GM11168 (cell line): ENCODE data around the gene RPP30.

ENCODE experiments used
- in situ Hi-C: fragments of 300-500 bp; cut with MboI; formaldehyde crosslinking; loops from one replicate; pipeline ENCODE4 v1.12.0; 2022; ENCODE audit warnings: low sequenced_read_pairs; ENCODE audit not compliant: unreplicated experiment

RPP30 gene

GRCh38 chr10:90871766-90872647 is at the start of gene RPP30:
Gene RPP30 (plus strand): TSS chr10:90871974. CDS start chr10:90871987, 13 bp downstream.
- in situ Hi-C loops: no loop called here

DNA sequence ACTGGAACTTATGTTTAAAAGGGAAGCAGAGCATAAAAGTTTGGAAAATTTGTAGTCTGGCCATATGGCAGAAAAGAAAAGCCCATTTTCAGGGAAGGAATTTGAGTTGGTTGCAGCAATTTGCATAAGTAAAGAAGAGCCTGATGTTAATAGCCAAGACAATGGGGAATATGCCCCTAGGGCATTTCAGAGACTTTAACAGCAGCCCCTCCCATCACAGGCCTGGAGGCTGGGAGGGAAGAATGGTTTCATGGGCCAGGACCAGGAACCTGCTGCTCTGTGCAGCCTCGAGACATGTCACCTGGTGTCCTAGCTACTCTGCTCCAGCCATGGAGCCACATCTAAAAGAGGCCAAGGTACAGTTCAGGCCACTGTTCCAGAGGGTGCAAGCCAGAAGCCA is 49.3 kb upstream of the RPP30 start:
- in situ Hi-C loops: no loop called here

DNA sequence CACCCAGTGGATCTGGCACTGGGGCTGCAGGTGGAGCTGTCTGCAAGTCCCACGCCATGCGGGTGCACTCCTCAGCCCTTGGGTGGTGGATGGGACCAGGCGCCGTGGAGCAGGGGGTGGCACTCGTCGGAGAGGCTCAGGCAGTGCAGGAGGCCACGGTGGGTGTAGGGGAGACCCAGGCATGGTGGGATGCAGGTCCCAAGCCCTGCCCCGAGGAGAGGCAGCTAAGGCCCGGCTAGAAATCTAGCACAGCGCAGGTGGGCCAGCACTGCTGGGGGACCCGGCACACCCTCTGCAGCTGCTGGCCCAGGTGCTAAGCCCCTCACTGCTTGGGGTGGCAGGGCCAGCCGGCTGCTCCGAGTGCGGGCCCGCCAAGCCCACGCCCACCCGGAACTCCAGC is 39.7 kb upstream of the RPP30 start:
- in situ Hi-C loops: no loop called here

DNA sequence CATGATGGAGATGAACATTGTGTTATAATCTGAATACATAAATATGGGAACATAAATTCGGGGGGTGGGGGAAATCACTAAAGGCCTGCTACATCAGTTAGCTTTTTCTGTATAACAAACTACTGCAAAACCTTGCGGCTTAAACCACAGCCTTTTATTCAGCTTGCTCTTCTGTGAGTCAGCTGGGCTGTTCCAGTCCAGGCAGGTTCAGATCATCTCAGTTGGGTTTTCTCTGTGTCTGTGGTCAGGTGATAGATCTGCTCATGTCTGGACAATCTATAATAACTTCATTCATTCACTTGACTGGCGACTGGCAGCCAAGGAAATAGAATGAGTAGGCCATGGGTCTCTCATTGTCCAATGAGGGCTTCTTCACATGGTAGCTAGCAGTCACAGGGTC is 37.4 kb upstream of the RPP30 start:
- in situ Hi-C loops: no loop called here

DNA sequence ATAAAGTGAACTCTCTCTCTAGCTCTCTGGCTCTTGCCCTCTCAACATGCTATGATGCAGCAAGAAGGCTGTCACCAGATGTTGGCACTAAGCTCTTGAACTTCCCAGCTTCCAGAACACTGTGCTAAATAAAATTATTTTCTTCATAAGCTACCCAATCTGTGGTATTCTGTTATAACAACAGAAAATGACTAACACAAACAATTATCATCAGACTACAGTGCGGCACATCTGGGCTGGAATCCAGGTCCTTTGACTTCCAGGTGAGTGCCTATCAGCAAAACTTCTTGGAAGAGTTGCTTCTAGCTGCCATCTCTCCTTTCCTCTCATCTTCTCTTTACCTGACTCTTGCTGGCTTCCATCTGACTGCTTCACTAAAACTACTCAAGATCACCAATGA is 34.3 kb upstream of the RPP30 start:
- in situ Hi-C loops: no loop called here

DNA sequence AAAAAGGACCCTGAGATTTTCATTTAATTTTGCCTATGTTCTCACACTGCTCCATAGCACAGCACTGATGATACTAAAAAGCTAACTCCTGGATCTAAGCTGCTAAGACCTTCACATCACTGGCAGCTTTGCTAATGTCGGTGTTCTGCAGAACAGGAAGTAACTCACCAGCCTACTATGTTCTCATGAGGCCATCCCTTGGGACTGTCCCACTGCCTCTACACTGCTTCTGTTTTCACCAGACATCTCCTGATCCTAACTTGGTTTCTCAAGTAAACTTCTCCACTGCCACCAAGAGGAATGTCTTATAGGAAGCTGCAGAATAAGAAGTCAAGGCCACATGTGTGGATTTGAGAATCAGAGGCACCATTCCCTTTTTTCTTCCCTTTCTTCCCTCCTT is 29.0 kb upstream of the RPP30 start:
- in situ Hi-C loops: no loop called here

GRCh38 chr10:90845726-90846125 is 26.0 kb upstream of the RPP30 start:
- in situ Hi-C loops: no loop called here

- in situ Hi-C loops: no loop called here
Measured at GRCh38 chr10:90846746-90847145, 25.0 kb upstream of the RPP30 start.

DNA sequence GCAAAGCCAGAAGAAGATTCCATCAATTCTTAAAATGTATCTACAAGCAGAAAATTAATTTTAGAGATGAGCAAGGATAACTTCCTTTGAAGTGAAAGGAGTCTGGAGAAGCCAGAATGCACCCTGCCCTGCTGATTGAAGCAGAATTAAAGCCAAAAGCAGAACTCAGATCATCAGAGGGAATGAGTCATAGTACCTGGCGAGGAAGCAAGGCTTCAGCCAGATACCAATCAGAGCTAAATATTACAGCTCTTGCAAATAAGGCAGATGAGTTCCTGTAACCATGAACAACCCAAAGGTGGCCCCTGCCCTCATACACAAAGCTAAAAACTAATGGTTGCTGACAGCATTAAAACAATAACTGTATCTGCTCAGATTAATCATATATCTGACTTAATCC is 24.3 kb upstream of the RPP30 start:
- in situ Hi-C loops: no loop called here

DNA sequence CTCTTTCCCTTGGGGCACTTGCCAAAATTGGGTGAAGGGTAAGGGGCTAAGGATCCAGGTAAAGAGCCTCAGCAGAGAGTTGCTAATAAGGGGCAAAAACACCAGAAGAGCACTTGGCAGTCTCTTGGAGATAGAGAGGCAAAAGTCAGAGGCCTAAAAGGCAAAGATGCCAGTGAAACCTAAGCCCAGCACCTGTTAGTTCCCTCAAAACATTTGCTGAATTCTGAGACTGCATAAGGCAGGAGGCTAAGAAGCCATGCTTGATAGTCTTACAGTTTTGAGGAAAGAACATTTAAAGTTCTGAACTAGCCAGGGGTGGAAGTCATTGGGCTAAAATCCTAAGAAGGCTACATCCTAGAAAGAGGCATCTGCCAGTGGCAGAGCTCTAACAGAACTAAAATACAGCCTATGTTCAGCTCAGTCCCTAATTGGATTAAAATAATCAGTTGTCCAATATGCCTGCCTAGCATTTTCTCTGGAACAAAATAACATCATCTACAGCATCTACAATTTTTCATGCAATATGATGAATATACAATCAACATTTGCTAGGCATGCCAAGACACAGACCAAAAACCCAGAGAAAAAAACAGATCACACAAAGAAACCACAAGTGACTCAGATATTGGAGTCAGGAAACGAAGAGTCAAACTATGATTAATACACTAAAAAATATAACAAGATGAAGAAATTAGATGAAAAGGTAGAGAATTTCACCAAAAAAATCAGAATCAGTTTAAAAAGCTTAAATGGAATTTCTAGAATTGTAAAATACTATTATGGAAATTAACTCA is 21.6 kb upstream of the RPP30 start:
- in situ Hi-C loops: no loop called here

DNA sequence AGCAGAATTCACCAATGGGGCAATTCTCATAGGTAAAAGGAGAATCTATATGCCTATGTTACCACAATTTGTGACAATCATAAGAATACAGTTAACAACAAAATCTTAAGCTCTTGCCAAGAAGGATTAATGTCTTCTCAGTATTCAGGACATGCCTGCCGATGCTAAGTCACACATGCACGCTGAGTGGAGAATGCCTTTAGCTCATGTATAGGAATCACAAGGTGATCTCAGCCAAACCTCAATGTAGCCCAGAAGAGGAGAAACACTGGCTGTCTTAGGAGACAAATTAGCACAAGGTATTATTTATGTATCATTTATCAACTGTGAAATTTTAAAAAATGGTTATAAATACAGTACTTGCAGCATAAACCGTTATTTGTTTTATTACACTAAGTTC is 16.6 kb upstream of the RPP30 start:
- in situ Hi-C loops: no loop called here

GRCh38 chr10:90856261-90856660 is 15.5 kb upstream of the RPP30 start:
- in situ Hi-C loops: no loop called here

- in situ Hi-C loops: no loop called here
Measured at GRCh38 chr10:90856964-90857634, 14.7 kb upstream of the RPP30 start.

DNA sequence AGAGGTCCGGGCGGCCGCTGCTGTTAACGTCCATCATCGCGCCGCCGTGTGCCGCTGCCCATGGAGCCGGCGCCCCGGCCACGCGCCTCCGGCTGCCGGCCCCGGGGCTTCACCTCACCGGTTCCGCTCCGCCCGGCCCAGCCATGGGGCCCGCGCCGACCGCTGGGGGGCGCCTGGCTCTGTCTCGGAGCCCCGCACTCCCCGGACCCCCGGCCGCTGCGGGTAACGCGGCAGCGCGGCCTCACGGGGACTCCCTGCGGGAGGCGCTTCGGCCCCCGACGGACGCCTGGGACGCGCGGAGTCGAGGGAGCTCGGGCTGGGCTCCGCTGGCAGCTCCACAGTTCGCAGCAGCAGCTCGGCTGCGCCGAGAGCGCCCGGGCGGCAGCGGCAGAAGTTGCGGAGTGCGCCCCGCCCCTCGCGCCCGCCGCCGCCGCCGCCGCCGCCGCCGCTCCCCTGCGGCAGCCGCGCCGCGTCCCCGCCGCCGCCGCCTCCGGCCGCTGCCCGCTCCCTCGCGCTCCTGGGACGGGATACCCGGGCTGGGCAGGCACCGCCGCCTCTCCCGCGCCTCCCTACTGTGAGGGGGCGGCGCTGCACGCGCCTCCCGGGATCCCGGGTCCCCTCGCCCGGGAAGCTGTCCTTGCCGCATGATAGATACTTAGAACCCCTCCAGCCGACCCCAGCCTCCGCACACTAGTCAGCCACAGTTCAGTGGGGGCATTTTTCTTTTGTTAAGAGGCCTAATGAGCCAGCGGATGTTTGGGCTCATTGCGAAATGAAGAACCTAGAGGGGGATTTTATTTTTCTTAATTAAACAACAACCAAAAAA is 13.9 kb upstream of the RPP30 start, which contains the start of gene HTR7:
Gene HTR7, minus strand, starts transcription at position 405 of the 826 bp plus-strand sequence. Its CDS starts 368 bp downstream, at position 37.
- in situ Hi-C loops: no loop called here

GRCh38 chr10:90858461-90858968 is 13.3 kb upstream of the RPP30 start:
- in situ Hi-C loops: no loop called here

DNA sequence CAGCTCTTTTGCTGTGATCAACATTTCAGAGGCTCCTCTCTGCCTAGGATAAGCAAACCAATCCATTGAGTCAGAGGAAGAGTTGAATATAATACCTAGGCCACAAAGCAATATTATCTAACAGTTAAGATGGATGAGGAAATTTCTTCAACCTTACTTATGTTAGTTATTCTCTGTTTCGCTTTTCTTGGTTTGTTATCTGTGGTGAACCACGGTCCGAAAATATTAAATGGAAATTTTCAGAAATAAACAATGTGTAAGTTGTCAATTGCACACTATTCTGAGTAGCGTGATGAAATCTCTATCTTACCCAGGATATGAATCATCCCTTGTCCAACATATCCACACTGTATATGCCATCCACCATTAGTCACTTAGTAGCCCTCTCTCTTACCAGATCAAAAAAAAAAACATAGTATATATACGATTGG is 12.4 kb upstream of the RPP30 start:
- in situ Hi-C loops: no loop called here

DNA sequence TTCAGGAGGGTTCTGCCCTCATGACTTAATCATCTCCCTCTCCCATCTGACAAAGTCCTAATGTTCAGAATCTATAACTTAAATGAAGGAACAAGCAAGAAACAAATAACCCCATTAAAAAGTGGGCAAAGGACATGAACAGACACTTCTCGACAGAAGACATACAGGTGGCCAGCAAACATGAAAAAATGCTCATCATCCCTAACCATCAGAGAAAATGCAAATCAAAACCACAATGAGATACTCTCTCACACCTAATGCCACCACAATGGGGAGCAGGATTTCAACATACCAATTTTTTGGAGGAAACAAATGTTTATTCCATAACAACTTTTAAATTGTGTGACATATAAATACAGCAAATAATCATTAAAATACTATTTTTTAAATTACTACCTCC is 11.0 kb upstream of the RPP30 start:
- in situ Hi-C loops: loop anchor here (10.0 kb wide), 1 partner anchor 126 kb away; no protein-coding TSS in a partner anchor

DNA sequence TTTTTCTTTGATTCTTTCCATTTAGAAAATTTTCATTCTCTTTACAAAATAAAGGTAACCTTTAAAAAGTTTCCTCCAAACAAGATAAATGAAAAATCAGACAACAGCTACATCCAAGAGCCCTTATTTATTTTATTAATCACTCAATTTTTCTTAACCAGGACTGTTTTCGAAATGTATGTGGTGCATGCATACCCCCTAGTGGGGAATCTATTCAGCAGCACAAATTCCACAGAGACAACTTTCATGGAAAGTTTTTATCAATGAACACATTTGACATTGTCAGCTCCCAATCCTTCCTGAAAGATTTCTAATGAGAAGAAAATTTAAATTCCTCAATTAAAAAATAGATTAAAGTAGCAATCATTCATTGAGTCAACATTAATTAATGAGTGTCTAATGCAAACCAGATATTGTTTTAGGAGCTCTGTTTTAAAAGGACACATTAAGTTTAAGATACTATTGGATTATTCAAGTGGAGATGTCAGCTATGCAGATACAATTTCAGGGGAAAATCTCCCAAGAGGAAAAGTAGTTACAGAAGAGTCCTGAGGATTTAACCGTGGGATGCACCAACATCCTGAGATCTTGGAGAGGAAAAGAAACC is 8.8 kb upstream of the RPP30 start:
- in situ Hi-C loops: loop anchor here (10.0 kb wide), 1 partner anchor 128 kb away; no protein-coding TSS in a partner anchor

GRCh38 chr10:90865401-90865800 is 6.4 kb upstream of the RPP30 start:
- in situ Hi-C loops: loop anchor here (10.0 kb wide), 1 partner anchor 131 kb away; no protein-coding TSS in a partner anchor
